Dendritic cell treated with granulocyte-macrophage colony-stimulating factor and Interleukin-4, amounts not matched to agents 40 ng/mL and 50 ng/mL, for 4 days (primary cell): ENCODE results near the gene OR8D4.
"Not testable (repeated sequence)": the region's sequence is repeated elsewhere in the genome, so short reads cannot be mapped to it uniquely, and the experiment has no call there.

Experiments used
- H3K27ac Mint-ChIP-seq: one replicate; pipeline ENCODE4 v1.8.0; 2022; ENCODE audit warnings: mild to moderate bottlenecking, mixed read lengths
- H3K27me3 Mint-ChIP-seq: one replicate; pipeline ENCODE4 v1.8.0; 2022; ENCODE audit warnings: mild to moderate bottlenecking, mixed read lengths
- H3K36me3 Mint-ChIP-seq: one replicate; pipeline ENCODE4 v1.8.0; 2022; ENCODE audit warnings: low read depth, mixed read lengths
- H3K4me1 Mint-ChIP-seq: one replicate; pipeline ENCODE4 v1.8.0; 2022; ENCODE audit warnings: low read depth, mixed read lengths
- H3K4me3 Mint-ChIP-seq: one replicate; pipeline ENCODE4 v1.8.0; 2022; ENCODE audit warnings: mild to moderate bottlenecking, moderate library complexity, mixed read lengths
- H3K9me3 Mint-ChIP-seq: one replicate; pipeline ENCODE4 v1.8.0; 2022; ENCODE audit warnings: mixed read lengths
- intact Hi-C: fragments of 100-400 bp; cut with micrococcal nuclease; formaldehyde crosslinking; loops from one replicate; pipeline ENCODE4 v1.15.0; 2022

OR8D4 gene

GRCh38 chr11:123901867-123902266 is at the start of gene OR8D4:
OR8D4 (plus strand) TSS chr11:123902167; CDS start chr11:123906432, 4,265 bp downstream.
- Mint-ChIP-seq H3K36me3 (no peaks in the 10 kb centered on the region), H3K4me3 (no peak within 1 kb of the TSS), H3K9me3 (no peaks in the 10 kb centered on the region), H3K27ac (no peak within 1 kb of the TSS), H3K27me3 (no peaks in the 10 kb centered on the region), H3K4me1 (no peaks in the 10 kb centered on the region)
- intact Hi-C loops, result no loop called here

- Mint-ChIP-seq H3K27ac (no peak overlapping the region), H3K4me1 (no peaks in the 10 kb centered on the region), H3K27me3 (no peaks in the 10 kb centered on the region), H3K9me3 (peaks cover 28% of the 10 kb centered on the region), H3K36me3 (no peaks in the 10 kb centered on the region), H3K4me3 (no peak overlapping the region)
- intact Hi-C loops, result no loop called here
These were observed 49.6 kb upstream of the OR8D4 start for GRCh38 chr11:123852321-123852720.

GRCh38 chr11:123853038-123853437 is 48.9 kb upstream of the OR8D4 start:
- Mint-ChIP-seq H3K4me1 (no peaks in the 10 kb centered on the region), H3K27me3 (no peaks in the 10 kb centered on the region), H3K36me3 (no peaks in the 10 kb centered on the region), H3K27ac (no peak overlapping the region), H3K4me3 (no peak overlapping the region), H3K9me3 (peaks cover 28% of the 10 kb centered on the region)
- intact Hi-C loops, result no loop called here

GRCh38 chr11:123856444-123856843 is 45.5 kb upstream of the OR8D4 start:
- Mint-ChIP-seq H3K27ac (no peak overlapping the region), H3K4me3 (no peak overlapping the region), H3K27me3 (no peaks in the 10 kb centered on the region), H3K4me1 (no peaks in the 10 kb centered on the region), H3K9me3 (peaks cover 28% of the 10 kb centered on the region), H3K36me3 (no peaks in the 10 kb centered on the region)
- intact Hi-C loops, result no loop called here

GRCh38 chr11:123859731-123860130 is 42.2 kb upstream of the OR8D4 start:
- H3K4me3 Mint-ChIP-seq, result no peak overlapping the region
- H3K27ac Mint-ChIP-seq, result no peak overlapping the region
- intact Hi-C loops, result no loop called here
- no peaks in the 10 kb centered on the region for H3K4me1 Mint-ChIP-seq
- H3K27me3 Mint-ChIP-seq, result no peaks in the 10 kb centered on the region
- H3K36me3 Mint-ChIP-seq, result no peaks in the 10 kb centered on the region
- peaks cover 19% of the 10 kb centered on the region for H3K9me3 Mint-ChIP-seq

- intact Hi-C loops, H3K27me3 Mint-ChIP-seq, H3K4me1 Mint-ChIP-seq, H3K36me3 Mint-ChIP-seq, H3K27ac Mint-ChIP-seq, H3K9me3 Mint-ChIP-seq, H3K4me3 Mint-ChIP-seq: not testable (repeated sequence)
These were observed 36.7 kb upstream of the OR8D4 start for GRCh38 chr11:123865293-123865692.

GRCh38 chr11:123867795-123868194 is 34.2 kb upstream of the OR8D4 start:
- H3K36me3 Mint-ChIP-seq, H3K4me1 Mint-ChIP-seq, H3K9me3 Mint-ChIP-seq, H3K27me3 Mint-ChIP-seq, intact Hi-C loops, H3K4me3 Mint-ChIP-seq, H3K27ac Mint-ChIP-seq: not testable (repeated sequence)

GRCh38 chr11:123880912-123881311 is 21.1 kb upstream of the OR8D4 start:
- H3K27me3 Mint-ChIP-seq, result no peaks in the 10 kb centered on the region
- H3K4me3 Mint-ChIP-seq, result no peak overlapping the region
- H3K36me3 Mint-ChIP-seq, result no peaks in the 10 kb centered on the region
- H3K4me1 Mint-ChIP-seq, result no peaks in the 10 kb centered on the region
- no peaks in the 10 kb centered on the region for H3K9me3 Mint-ChIP-seq
- H3K27ac Mint-ChIP-seq, result no peak overlapping the region
- intact Hi-C loops, result no loop called here

- Mint-ChIP-seq H3K36me3 (no peaks in the 10 kb centered on the region), H3K9me3 (no peaks in the 10 kb centered on the region), H3K4me3 (no peak within 1 kb of the TSS), H3K4me1 (no peaks in the 10 kb centered on the region), H3K27ac (no peak within 1 kb of the TSS), H3K27me3 (no peaks in the 10 kb centered on the region)
- intact Hi-C loops, result no loop called here
These were observed 16.4 kb upstream of the OR8D4 start, which contains the start of gene TMEM225 for GRCh38 chr11:123885570-123885969. TMEM225 (minus strand) TSS chr11:123885670; CDS start chr11:123885425, 245 bp downstream.

- Mint-ChIP-seq H3K9me3 (no peaks in the 10 kb centered on the region), H3K27me3 (no peaks in the 10 kb centered on the region), H3K4me1 (no peaks in the 10 kb centered on the region), H3K27ac (no peak overlapping the region), H3K4me3 (no peak overlapping the region), H3K36me3 (no peaks in the 10 kb centered on the region)
- intact Hi-C loops, result no loop called here
These were observed 9.9 kb upstream of the OR8D4 start for GRCh38 chr11:123892031-123892430.

- H3K27me3 Mint-ChIP-seq, result no peaks in the 10 kb centered on the region
- H3K9me3 Mint-ChIP-seq, result no peaks in the 10 kb centered on the region
- intact Hi-C loops, result no loop called here
- no peak overlapping the region for H3K4me3 Mint-ChIP-seq
- H3K4me1 Mint-ChIP-seq, result no peaks in the 10 kb centered on the region
- no peaks in the 10 kb centered on the region for H3K36me3 Mint-ChIP-seq
- no peak overlapping the region for H3K27ac Mint-ChIP-seq
These were observed 2.2 kb upstream of the OR8D4 start for GRCh38 chr11:123899792-123900191.

- no peaks in the 10 kb centered on the region for H3K9me3 Mint-ChIP-seq
- H3K4me1 Mint-ChIP-seq, result no peaks in the 10 kb centered on the region
- H3K27ac Mint-ChIP-seq, result no peak overlapping the region
- no peak overlapping the region for H3K4me3 Mint-ChIP-seq
- no peaks in the 10 kb centered on the region for H3K36me3 Mint-ChIP-seq
- intact Hi-C loops, result no loop called here
- H3K27me3 Mint-ChIP-seq, result no peaks in the 10 kb centered on the region
These were observed 2.0 kb downstream of the OR8D4 start for GRCh38 chr11:123903932-123904331.

GRCh38 chr11:123904932-123905331 is 3.0 kb downstream of the OR8D4 start:
- intact Hi-C loops, result no loop called here
- H3K4me3 Mint-ChIP-seq, result no peak overlapping the region
- no peak overlapping the region for H3K27ac Mint-ChIP-seq
- no peaks in the 10 kb centered on the region for H3K9me3 Mint-ChIP-seq
- no peaks in the 10 kb centered on the region for H3K4me1 Mint-ChIP-seq
- no peaks in the 10 kb centered on the region for H3K36me3 Mint-ChIP-seq
- no peaks in the 10 kb centered on the region for H3K27me3 Mint-ChIP-seq

- no peak overlapping the region for H3K4me3 Mint-ChIP-seq
- no peaks in the 10 kb centered on the region for H3K9me3 Mint-ChIP-seq
- H3K27ac Mint-ChIP-seq, result no peak overlapping the region
- intact Hi-C loops, result no loop called here
- no peaks in the 10 kb centered on the region for H3K36me3 Mint-ChIP-seq
- H3K4me1 Mint-ChIP-seq, result no peaks in the 10 kb centered on the region
- H3K27me3 Mint-ChIP-seq, result no peaks in the 10 kb centered on the region
These were observed 3.9 kb downstream of the OR8D4 start for GRCh38 chr11:123905826-123906225.

GRCh38 chr11:123920943-123921342 is 19.0 kb downstream of the OR8D4 start:
- Mint-ChIP-seq H3K4me1 (no peaks in the 10 kb centered on the region), H3K27me3 (peaks cover under 1% of the 10 kb centered on the region), H3K27ac (no peak overlapping the region), H3K9me3 (no peaks in the 10 kb centered on the region), H3K36me3 (no peaks in the 10 kb centered on the region), H3K4me3 (no peak overlapping the region)
- intact Hi-C loops, result no loop called here
